Jurkat, Clone E6-1 (cell line): ENCODE data around the gene ZNF407.
"Not testable (repeated sequence)": the region's sequence is repeated elsewhere in the genome, so short reads cannot be mapped to it uniquely, and the experiment has no call there.

Experiments used
- DNase-seq: peaks from one replicate; pipeline ENCODE4 v3.0.0-alpha.2; 2011; ENCODE audit warnings: low read depth, low spot score
- H3K4me3 ChIP-seq: 2 replicates; pipeline ENCODE4 v1.5.1; 2011; ENCODE audit warnings: mild to moderate bottlenecking, low read length, control low read depth, moderate library complexity

The ZNF407 gene

GRCh38 chr18:74967438-74967837, 369.8 kb downstream of the ZNF407 start:
- H3K4me3 ChIP-seq = no peak overlapping the region
- no peak for DNase-seq

- no peak overlapping the region for H3K4me3 ChIP-seq
- DNase-seq = no peak
These were observed 370.3 kb downstream of the ZNF407 start for GRCh38 chr18:74967979-74968378.

DNA sequence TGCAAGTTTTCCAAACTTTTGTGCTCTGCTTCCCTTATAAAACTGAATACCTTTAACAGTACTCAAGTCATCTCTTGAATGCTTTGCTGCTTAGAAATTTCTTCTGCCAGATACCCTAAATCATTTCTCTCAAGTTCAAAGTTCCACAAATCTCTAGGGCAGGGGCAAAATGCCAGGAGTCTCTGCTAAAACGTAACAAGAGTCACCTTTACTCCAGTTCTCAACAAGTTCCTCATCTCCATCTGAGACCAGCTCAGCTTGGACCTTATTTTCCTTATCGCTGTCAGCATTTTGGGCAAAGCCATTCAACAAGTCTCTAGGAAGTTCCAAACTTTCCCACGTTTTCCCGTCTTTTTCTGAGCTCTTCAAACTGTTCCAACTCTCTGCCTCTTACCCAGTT, 373.7 kb downstream of the ZNF407 start:
- H3K4me3 ChIP-seq, DNase-seq: not testable (repeated sequence)

DNA sequence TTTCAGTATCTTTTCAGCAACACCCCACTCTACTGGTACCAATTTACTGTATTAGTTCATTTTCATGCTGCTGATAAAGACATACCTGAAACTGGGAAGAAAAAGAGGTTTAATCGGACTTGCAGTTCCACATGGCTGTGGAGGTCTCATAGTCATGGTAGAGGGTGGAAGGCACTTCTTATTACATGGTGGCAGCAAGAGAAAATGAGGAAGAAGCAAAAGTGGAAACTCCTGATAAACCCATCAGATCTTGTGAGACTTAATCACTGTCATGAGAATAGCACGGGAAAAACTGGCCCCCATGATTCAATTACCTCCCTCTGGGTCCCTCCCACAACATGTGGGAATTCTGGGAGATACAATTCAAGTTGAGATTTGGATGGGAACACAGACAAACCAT, 374.1 kb downstream of the ZNF407 start:
- H3K4me3 ChIP-seq, DNase-seq: not testable (repeated sequence)

- DNase-seq = no peak
- no peak overlapping the region for H3K4me3 ChIP-seq
These were observed 374.7 kb downstream of the ZNF407 start for GRCh38 chr18:74972354-74972753.

- DNase-seq = no peak
- H3K4me3 ChIP-seq = no peak overlapping the region
These were observed 377.3 kb downstream of the ZNF407 start for GRCh38 chr18:74975001-74975400.

DNA sequence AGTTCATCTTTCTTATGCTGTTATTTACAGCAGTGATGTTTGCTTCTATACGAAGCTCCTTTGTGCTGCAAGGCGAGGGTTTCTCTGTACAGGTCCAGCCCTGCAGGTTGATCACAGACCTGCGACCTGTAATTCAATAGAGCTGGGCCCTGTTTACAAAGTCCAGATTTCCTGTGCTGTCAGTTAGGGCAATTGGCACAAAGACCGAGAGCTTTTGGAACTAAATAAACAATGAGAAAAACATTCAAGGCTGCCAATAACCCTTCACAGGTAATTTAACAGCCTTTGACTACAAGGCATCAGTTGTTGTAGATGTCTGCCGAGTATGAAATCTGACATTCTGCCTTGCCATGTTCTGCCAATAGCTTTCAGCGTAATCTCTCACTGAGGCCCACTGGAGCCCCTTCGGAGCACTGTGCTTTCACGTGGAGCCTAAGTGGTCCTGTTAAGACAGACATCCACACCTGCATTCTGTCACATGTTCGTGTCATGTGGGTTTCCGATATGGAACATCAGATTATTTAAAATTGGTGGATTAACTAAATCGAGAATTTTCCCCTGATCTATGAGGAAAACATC, 378.8 kb downstream of the ZNF407 start:
- DNase-seq = no peak
- H3K4me3 ChIP-seq = no peak overlapping the region

DNA sequence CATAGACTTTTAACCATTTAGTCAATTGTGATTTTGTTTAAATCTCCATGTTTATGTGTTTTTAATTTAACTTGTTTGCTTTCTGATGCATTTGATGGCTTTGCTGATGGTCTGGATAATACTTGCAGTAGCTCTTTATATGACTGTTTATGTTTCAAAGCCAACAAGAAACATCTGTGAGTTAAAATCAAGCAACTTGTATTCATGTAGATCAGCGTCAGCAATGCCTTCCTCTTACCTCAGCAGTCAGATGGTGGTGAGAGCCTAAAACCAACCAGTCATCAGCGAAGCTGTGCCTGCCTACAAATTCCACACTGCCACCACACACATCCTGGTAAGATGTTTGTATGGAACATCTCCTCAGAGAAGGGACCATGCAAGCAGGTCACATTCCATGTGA, 379.4 kb downstream of the ZNF407 start:
- H3K4me3 ChIP-seq = no peak overlapping the region
- no peak for DNase-seq

GRCh38 chr18:74980669-74981068, 383.0 kb downstream of the ZNF407 start:
- no peak for DNase-seq
- no peak overlapping the region for H3K4me3 ChIP-seq

DNA sequence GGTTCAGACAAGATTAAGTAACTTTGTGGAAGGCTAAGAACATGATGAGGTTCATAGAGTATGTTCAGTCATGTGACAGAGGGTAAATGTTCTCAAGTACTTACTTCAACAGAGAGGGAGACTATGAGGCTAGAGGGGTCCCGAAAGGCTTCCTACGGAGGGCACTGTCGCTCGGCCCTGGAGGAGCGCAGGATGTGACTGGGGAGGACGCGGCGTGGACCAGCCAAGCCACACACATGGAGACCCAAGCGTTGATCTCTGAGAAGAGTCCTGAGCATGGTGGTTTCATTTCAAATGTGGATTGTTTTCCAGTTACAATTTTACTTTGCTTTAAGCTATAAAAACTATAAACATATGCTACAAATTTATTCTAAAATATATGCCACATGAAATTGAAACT, 383.8 kb downstream of the ZNF407 start:
- no peak overlapping the region for H3K4me3 ChIP-seq
- no peak for DNase-seq

DNA sequence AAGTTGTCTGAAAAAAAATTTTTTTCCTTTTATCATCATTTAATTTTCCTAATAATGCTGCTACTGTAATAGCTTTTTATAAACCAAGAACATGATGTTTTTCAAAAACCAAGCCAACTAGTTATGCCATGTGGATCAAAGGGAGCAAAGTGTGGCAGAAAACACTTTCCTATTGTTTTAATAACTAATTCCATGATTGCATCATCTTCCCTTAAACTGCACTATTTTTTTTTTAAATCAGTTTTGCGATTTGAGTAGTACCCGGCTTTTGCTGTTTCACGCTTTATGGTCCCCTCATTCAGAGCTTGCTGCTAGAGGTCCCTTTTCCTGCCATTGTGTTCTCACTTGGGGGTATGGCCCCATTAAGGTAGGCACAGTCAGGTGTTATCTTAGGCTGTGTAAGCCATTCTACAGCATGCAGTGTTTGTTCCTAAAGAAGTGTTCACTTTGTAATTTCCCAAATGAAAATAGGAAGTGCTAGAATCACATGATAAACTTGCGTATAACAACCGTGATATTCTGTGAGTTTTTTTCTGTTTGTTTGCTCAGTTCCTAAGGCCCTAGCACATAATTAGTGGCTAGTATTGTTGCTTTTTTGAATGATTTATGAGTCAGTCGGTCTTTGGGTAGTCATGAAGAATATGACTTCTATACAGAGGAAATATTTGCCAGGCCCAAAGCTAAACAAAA, 385.4 kb downstream of the ZNF407 start:
- H3K4me3 ChIP-seq = no peak overlapping the region
- DNase-seq = no peak

GRCh38 chr18:74989134-74989533, 391.5 kb downstream of the ZNF407 start:
- DNase-seq = no peak
- H3K4me3 ChIP-seq = no peak overlapping the region

- no peak overlapping the region for H3K4me3 ChIP-seq
- no peak for DNase-seq
These were observed 393.0 kb downstream of the ZNF407 start for GRCh38 chr18:74990563-74991081.

- no peak overlapping the region for H3K4me3 ChIP-seq
- DNase-seq = no peak
These were observed 397.1 kb downstream of the ZNF407 start for GRCh38 chr18:74994502-74995418.

GRCh38 chr18:74995419-74995736, 397.7 kb downstream of the ZNF407 start:
- no peak for DNase-seq
- H3K4me3 ChIP-seq = no peak overlapping the region

- H3K4me3 ChIP-seq = no peak overlapping the region
- DNase-seq = no peak
These were observed 398.4 kb downstream of the ZNF407 start for GRCh38 chr18:74996055-74996454.

- no peak overlapping the region for H3K4me3 ChIP-seq
- DNase-seq = no peak
These were observed 399.3 kb downstream of the ZNF407 start for GRCh38 chr18:74996996-74997395.

DNA sequence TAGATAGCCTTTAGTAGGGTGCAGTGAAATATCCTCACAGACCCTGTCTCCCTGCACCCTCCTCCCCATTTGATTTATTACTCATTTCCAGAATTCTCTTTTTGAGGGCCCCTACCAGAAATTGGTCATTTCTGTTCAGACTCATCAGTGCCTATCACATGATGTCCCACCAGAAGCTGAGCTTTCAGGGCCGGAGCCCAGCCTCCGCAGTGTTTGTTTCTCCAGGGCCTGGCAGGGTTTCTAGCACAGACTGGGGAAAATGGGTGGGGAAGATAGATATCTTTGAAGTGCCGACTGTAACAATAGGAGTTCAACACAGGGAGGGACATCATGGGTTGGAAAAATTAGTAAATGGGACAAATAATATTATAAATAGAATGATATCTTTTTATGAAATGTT, 403.2 kb downstream of the ZNF407 start:
- H3K4me3 ChIP-seq = no peak overlapping the region
- DNase-seq = no peak

- H3K4me3 ChIP-seq = no peak overlapping the region
- DNase-seq = no peak
These were observed 405.4 kb downstream of the ZNF407 start for GRCh38 chr18:75003039-75003438.
